ENCODE data around the gene GRM5. TPM values are rescaled to one million over a fixed set of nuclear protein-coding genes. Genes with fewer than 3 reads are reported as not detected.
"Not testable (repeated sequence)": the region's sequence is repeated elsewhere in the genome, so short reads cannot be mapped to it uniquely, and the experiment has no call there.

The GRM5 gene
- total and polyA plus RNA-seq, 2 donors (not counting 1 experiment from before 2014, with no cell fraction given): not detected

DNA sequence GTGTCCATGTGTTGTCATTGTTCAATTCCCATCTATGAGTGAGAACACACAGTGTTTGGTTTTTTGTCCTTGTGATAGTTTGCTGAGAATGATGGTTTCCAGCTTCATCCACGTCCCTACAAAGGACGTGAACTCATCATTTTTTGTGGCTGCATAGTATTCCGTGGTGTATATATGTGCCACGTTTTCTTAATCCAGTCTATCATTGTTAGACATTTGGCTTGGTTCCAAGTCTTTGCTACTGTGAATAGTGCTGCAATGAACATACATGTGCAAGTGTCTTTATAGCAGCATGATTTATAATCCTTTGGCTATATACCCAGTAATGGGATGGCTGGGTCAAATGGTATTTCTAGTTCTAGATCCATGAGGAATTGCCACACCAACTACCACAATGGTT lies 607.7 kb downstream of the GRM5 start:
- ATAC-seq (ENCODE audit: low read depth); H3K4me1 ChIP-seq (ENCODE audit: control insufficient read depth in 2 of 2, insufficient read depth in 2 of 2, low read length in 2 of 2); H3K27ac ChIP-seq (ENCODE audit: low read length in 2 of 2); H3K27ac Mint-ChIP-seq; CTCF ChIA-PET; intact Hi-C loops (cut with micrococcal nuclease); H3K79me2 ChIP-seq (ENCODE audit: control insufficient read depth, insufficient read depth, low read length); H3K9me3 Mint-ChIP-seq (ENCODE audit: insufficient read depth); H3K9ac ChIP-seq (ENCODE audit: low read length); H3K36me3 ChIP-seq (replicated peaks in 1 of 2; ENCODE audit: control extremely low read depth in 1 of 2, control insufficient read depth in 1 of 2, extremely low read depth in 1 of 2, insufficient read depth in 2 of 2, low read length in 1 of 2); H3K27me3 ChIP-seq (replicated peaks in 1 of 4; ENCODE audit: control extremely low read depth in 1 of 4, control insufficient read depth in 3 of 4, insufficient read depth in 4 of 4, low read length in 3 of 4); H4K20me1 ChIP-seq (ENCODE audit: control insufficient read depth, insufficient read depth, low read length, poor library complexity, severe bottlenecking); H3K4me2 ChIP-seq (replicated peaks; ENCODE audit: low read depth, low read length, poor library complexity, severe bottlenecking); H3K9me3 ChIP-seq (ENCODE audit: control extremely low read depth in 1 of 3, control insufficient read depth in 2 of 3, insufficient read depth in 1 of 3, low read length in 2 of 3); H3K4me3 Mint-ChIP-seq; H3K4me1 Mint-ChIP-seq; POLR2A ChIA-PET; H3K4me3 ChIP-seq (ENCODE audit: control extremely low read depth in 1 of 5, extremely low read depth in 1 of 5, insufficient read depth in 1 of 5, low read depth in 2 of 5, low read length in 4 of 5); H3K27me3 Mint-ChIP-seq; DNase-seq; H2AFZ ChIP-seq (ENCODE audit: insufficient read depth, low read depth, low read length, poor library complexity, severe bottlenecking): not testable (repeated sequence)
- 100% methylated on average over 4 of the region's 4 CpGs for WGBS (ENCODE audit: insufficient coverage)

DNA sequence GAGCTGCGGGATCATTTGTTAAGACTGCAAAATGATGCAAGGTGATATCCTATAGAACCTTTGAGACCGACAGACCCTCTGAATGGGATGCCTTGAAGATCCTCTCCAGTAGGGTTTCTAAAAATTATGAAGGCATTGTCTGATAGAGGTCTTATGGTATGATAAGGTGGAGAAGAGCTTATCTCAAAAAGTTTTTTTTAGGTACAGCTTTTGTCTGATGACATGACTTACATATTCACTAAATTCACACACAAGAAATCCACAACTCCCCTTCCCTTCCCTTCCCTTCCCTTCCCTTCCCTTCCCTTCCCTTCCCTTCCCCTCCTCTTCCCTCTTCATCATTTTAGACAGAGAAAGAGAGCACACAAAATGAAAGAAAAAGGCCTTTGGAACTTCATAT lies 609.8 kb downstream of the GRM5 start:
- Mint-ChIP-seq H3K9me3 (ENCODE audit: insufficient read depth) (no peaks in the 10 kb centered on the region), H3K27me3 (peaks cover 1% of the 10 kb centered on the region), H3K4me3 (no peak overlapping the region), H3K4me1 (no peaks in the 10 kb centered on the region), H3K27ac (no peak overlapping the region)
- H4K20me1 ChIP-seq (ENCODE audit: control insufficient read depth, insufficient read depth, low read length, poor library complexity, severe bottlenecking): no peaks in the 10 kb centered on the region
- no peak overlapping the region for H2AFZ ChIP-seq (ENCODE audit: insufficient read depth, low read depth, low read length, poor library complexity, severe bottlenecking)
- no peaks in the 10 kb centered on the region for H3K4me1 ChIP-seq (ENCODE audit: control insufficient read depth in 2 of 2, insufficient read depth in 2 of 2, low read length in 2 of 2)
- DNase-seq (no peak), ATAC-seq (ENCODE audit: low read depth) (no peak)
- no peaks in the 10 kb centered on the region for H3K9me3 ChIP-seq (ENCODE audit: control extremely low read depth in 1 of 3, control insufficient read depth in 2 of 3, insufficient read depth in 1 of 3, low read length in 2 of 3)
- H3K4me2 ChIP-seq (replicated peaks; ENCODE audit: low read depth, low read length, poor library complexity, severe bottlenecking): no peak overlapping the region
- no peak overlapping the region for H3K9ac ChIP-seq (ENCODE audit: low read length)
- H3K27ac ChIP-seq (ENCODE audit: low read length in 2 of 2): no peak overlapping the region
- H3K79me2 ChIP-seq (ENCODE audit: control insufficient read depth, insufficient read depth, low read length): no peaks in the 10 kb centered on the region
- no peak for TF ChIP-seq EZH2 (IDR thresholded peaks at IDR 0.05; ENCODE audit: borderline replicate concordance, insufficient read depth, low read depth, low read length, poor library complexity, severe bottlenecking)
- TF ChIP-seq, protein P1, sequence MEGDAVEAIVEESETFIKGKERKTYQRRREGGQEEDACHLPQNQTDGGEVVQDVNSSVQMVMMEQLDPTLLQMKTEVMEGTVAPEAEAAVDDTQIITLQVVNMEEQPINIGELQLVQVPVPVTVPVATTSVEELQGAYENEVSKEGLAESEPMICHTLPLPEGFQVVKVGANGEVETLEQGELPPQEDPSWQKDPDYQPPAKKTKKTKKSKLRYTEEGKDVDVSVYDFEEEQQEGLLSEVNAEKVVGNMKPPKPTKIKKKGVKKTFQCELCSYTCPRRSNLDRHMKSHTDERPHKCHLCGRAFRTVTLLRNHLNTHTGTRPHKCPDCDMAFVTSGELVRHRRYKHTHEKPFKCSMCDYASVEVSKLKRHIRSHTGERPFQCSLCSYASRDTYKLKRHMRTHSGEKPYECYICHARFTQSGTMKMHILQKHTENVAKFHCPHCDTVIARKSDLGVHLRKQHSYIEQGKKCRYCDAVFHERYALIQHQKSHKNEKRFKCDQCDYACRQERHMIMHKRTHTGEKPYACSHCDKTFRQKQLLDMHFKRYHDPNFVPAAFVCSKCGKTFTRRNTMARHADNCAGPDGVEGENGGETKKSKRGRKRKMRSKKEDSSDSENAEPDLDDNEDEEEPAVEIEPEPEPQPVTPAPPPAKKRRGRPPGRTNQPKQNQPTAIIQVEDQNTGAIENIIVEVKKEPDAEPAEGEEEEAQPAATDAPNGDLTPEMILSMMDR (IDR thresholded peaks at IDR 0.05): no peak
- intact Hi-C loops (cut with micrococcal nuclease): no loop called here
- no peak overlapping the region for H3K4me3 ChIP-seq (ENCODE audit: control extremely low read depth in 1 of 5, extremely low read depth in 1 of 5, insufficient read depth in 1 of 5, low read depth in 2 of 5, low read length in 4 of 5)
- 94% methylated on average over 2 of the region's 2 CpGs for WGBS (ENCODE audit: insufficient coverage)
- no peaks in the 10 kb centered on the region for H3K27me3 ChIP-seq (replicated peaks in 1 of 4; ENCODE audit: control extremely low read depth in 1 of 4, control insufficient read depth in 3 of 4, insufficient read depth in 4 of 4, low read length in 3 of 4)
- H3K36me3 ChIP-seq (replicated peaks in 1 of 2; ENCODE audit: control extremely low read depth in 1 of 2, control insufficient read depth in 1 of 2, extremely low read depth in 1 of 2, insufficient read depth in 2 of 2, low read length in 1 of 2): no peaks in the 10 kb centered on the region
- ChIA-PET POLR2A (no interaction called here), CTCF (interaction anchor here (0.6 kb wide), 1 partner anchor 382 kb away, joined by 3 read pairs; no protein-coding TSS in a partner anchor)
